PC-9 (cell line): ENCODE results near the gene CYP4F2.

Experiments used
- EZH2 ChIP-seq: fragments of 200-600 bp; sonication (generic); IDR thresholded peaks from 2 replicates; pipeline ENCODE4 v1.8.0; 2017; ENCODE audit warnings: antibody characterized with exemption, low read depth
- TF ChIP-seq, protein P1 (sequence below): fragments of 200-600 bp; sonication (generic); conservative IDR thresholded peaks from 2 replicates; pipeline ENCODE4 v1.6.1; 2017; ENCODE audit warnings: mixed run types, antibody characterized with exemption, mild to moderate bottlenecking, moderate library complexity

DNA sequence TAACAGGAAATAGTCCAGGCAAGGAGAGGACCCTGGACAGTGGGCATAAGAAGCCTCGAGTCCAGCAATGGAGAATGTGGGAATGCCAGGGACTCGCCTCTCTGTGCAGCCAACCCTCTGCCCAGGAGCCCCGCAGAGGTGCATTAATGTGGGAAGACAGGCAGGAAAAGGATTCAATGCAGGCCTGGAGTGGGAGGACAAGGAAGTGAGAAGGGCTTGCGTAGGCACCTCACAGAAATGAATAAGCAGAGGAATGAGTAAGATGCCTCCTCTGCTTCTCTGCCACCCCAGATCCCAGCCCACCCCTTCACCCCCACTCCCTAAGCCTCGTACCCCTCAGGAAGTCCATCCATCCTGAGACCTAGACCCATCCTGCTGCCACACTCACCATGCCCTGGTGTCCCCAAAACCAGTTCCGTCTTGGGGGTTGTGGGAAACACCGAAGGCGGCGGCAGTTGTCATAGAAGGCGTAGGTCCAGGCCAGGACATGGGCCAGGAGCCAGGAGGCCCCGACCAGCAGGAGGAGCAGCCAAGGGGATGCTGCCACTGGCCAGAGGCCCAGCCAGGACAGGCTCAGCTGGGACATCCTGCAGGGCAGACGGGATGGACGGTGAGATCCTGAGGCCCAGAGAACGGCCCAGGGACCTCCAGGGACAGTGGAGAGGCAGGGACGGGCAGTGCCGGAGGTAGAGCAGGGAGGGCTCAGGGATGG, 692 bp downstream of the CYP4F2 start:
- TF ChIP-seq, protein P1, sequence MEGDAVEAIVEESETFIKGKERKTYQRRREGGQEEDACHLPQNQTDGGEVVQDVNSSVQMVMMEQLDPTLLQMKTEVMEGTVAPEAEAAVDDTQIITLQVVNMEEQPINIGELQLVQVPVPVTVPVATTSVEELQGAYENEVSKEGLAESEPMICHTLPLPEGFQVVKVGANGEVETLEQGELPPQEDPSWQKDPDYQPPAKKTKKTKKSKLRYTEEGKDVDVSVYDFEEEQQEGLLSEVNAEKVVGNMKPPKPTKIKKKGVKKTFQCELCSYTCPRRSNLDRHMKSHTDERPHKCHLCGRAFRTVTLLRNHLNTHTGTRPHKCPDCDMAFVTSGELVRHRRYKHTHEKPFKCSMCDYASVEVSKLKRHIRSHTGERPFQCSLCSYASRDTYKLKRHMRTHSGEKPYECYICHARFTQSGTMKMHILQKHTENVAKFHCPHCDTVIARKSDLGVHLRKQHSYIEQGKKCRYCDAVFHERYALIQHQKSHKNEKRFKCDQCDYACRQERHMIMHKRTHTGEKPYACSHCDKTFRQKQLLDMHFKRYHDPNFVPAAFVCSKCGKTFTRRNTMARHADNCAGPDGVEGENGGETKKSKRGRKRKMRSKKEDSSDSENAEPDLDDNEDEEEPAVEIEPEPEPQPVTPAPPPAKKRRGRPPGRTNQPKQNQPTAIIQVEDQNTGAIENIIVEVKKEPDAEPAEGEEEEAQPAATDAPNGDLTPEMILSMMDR: no peak
- TF ChIP-seq EZH2: no peak
